ENCODE results near the gene FILIP1L. TPM values are rescaled to one million over a fixed set of nuclear protein-coding genes. Genes with fewer than 3 reads are reported as not detected.

FILIP1L gene
- total and polyA plus RNA-seq, 2 of the 8 experiments (the other 6 are each of a cell fraction or from before 2014, with no cell fraction given), result 0.06 to 0.09 TPM

DNA sequence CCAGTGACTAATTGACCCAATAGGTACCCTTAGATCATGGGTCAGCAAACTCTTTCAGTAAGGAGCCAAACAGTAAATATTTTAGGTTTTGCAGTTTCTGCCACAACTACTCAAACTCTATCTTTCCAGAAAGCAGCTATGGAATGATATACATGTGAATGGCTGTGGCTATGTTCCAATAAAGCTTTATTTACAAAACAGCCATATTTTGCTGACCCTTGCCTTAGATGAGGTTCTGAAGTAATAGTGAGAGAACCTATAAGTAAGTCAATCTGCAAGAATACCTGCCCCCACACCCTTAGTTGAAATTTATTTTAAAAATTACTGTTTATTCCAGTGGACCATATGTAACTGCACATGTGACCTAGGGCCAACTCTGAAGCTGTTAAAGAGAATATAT, 162.6 kb downstream of the FILIP1L start (continued):
- TF ChIP-seq, protein P1, sequence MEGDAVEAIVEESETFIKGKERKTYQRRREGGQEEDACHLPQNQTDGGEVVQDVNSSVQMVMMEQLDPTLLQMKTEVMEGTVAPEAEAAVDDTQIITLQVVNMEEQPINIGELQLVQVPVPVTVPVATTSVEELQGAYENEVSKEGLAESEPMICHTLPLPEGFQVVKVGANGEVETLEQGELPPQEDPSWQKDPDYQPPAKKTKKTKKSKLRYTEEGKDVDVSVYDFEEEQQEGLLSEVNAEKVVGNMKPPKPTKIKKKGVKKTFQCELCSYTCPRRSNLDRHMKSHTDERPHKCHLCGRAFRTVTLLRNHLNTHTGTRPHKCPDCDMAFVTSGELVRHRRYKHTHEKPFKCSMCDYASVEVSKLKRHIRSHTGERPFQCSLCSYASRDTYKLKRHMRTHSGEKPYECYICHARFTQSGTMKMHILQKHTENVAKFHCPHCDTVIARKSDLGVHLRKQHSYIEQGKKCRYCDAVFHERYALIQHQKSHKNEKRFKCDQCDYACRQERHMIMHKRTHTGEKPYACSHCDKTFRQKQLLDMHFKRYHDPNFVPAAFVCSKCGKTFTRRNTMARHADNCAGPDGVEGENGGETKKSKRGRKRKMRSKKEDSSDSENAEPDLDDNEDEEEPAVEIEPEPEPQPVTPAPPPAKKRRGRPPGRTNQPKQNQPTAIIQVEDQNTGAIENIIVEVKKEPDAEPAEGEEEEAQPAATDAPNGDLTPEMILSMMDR (IDR thresholded peaks at IDR 0.05; ENCODE audit: control extremely low read depth in 1 of 3, insufficient read depth in 1 of 3, low read depth in 1 of 3, low read length in 3 of 3), result no peak
- TF ChIP-seq RAD21 (IDR thresholded peaks at IDR 0.05 in 1 of 2, conservative IDR thresholded peaks at IDR 0.05 in 1 of 2; ENCODE audit: low read depth in 2 of 2, low read length in 2 of 2), result no peak
- no peak for TF ChIP-seq TCF12 (IDR thresholded peaks at IDR 0.05; ENCODE audit: low read depth, low read length)
- TF ChIP-seq SIRT6 (IDR thresholded peaks at IDR 0.05; ENCODE audit: low read length), result no peak
- TF ChIP-seq NANOG (IDR thresholded peaks at IDR 0.05; ENCODE audit: insufficient read depth, low read depth, low read length, poor library complexity, severe bottlenecking), result no peak

Measured in H1 (cell line).